Aorta (tissue), 4 donors: ENCODE data around the gene TSPYL4. TPM values are rescaled to one million over a fixed set of nuclear protein-coding genes. Genes with fewer than 3 reads are reported as not detected.

ENCODE experiments used
- polyA plus RNA-seq, 2 donors: library from polyadenylated mRNA; stranded (reverse); fragments of 200-250 nt; gene quantifications; one replicate each; pipeline ENCODE4 v1.2.3, GENCODE V29; 2013
- total RNA-seq, 2 donors: library from RNA; stranded (reverse); fragmentation: NEBNext Ultra II Directional; extraction: Animal tissue kit (Norgen Biotek cat#: 25700); gene quantifications; one replicate each; pipeline ENCODE4 v1.2.1, GENCODE V29; 2021
- donor health status: healthy with polysubstance abuse.
- donor health status: Bipolar disorder and iron deficiency.
- donor health status: DM: no; HTN: no; CAD: no.
- donor health status: DM: yes; HTN: yes; CAD: no.

Gene TSPYL4
- total and polyA plus RNA-seq, 4 donors, result 10.5 to 19.1 (median 17.0) TPM

Other genes with a start within 250 kb of the TSPYL4 start
- gene FRK, start 193.2 kb downstream of the TSPYL4 start, total RNA-seq, result 10 to 100 TPM in 1 of 2 donors, 1 to 10 TPM in 1; 9.3 to 18.3 TPM
- 1 to 10 TPM; 1.8 to 2.8 TPM for gene FRK, start 193.2 kb downstream of the TSPYL4 start, polyA plus RNA-seq
- 10 to 100 TPM; 42.9 to 47.5 TPM for gene NT5DC1, start 153.2 kb downstream of the TSPYL4 start, total RNA-seq
- gene NT5DC1, start 153.2 kb downstream of the TSPYL4 start, polyA plus RNA-seq, result 10 to 100 TPM; 17.0 to 33.2 TPM
- gene COL10A1, start 127.9 kb downstream of the TSPYL4 start, total RNA-seq, result under 1 TPM in 1 of 2 donors, not detected in 1; 0.99 TPM
- not detected for gene COL10A1, start 127.9 kb downstream of the TSPYL4 start, polyA plus RNA-seq
- gene TSPYL1, start 25.9 kb upstream of the TSPYL4 start, total RNA-seq, result 10 to 100 TPM; 77.2 to 78.0 TPM
- gene TSPYL1, start 25.9 kb upstream of the TSPYL4 start, polyA plus RNA-seq, result 10 to 100 TPM; 30.8 to 32.2 TPM
- 10 to 100 TPM; 49.8 to 96.7 TPM for gene DSE, start 116.9 kb upstream of the TSPYL4 start, total RNA-seq
- gene DSE, start 116.9 kb upstream of the TSPYL4 start, polyA plus RNA-seq, result 10 to 100 TPM in 1 of 2 donors, 1 to 10 TPM in 1; 8.5 to 15.9 TPM
- 1 to 10 TPM; 1.8 to 5.7 TPM for gene CALHM6, start 207.3 kb upstream of the TSPYL4 start, total RNA-seq
- 10 to 100 TPM in 1 of 2 donors, under 1 TPM in 1; 0.82 to 18.7 TPM for gene CALHM6, start 207.3 kb upstream of the TSPYL4 start, polyA plus RNA-seq